Measurements from ENCODE around the gene GOLGA3. TPM values are rescaled to one million over a fixed set of nuclear protein-coding genes. Genes with fewer than 3 reads are reported as not detected.

GOLGA3 gene
- polyA plus RNA-seq, 1 experiment, result 22.6 TPM

DNA sequence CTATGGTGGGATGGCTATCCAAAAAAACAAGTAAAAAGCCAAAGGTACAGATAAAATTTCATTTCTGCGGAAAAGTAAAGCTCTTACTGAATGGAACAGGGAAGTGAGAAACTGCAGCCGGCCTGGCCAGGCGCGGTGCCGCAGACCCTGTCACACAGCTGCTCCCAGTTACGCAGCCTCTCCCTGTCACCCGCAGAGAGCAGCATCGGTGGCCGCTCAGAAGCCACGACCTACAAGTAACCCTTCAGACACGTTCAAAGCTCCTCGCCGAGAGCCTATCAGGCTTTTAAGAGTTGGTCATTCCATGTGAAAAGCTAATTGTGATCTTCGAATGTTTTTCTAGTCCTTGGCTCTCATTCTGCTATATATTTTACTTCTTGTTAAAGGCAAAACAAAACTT is 56.1 kb downstream of the GOLGA3 start:
- Histone ChIP-seq H3K4me3 (ENCODE audit: low read depth, low read length) (no peak overlapping the region), H3K9me3 (ENCODE audit: control insufficient read depth, insufficient read depth, low read length) (no peaks in the 10 kb centered on the region; the same call in 1 of the 2 replicates), H3K27me3 (ENCODE audit: control insufficient read depth, insufficient read depth, low read length) (no peaks in the 10 kb centered on the region), H3K27ac (ENCODE audit: low read depth, low read length) (no peak overlapping the region)
- POLR2A ChIA-PET, result interaction anchor here (0.6 kb wide), 1 partner anchor 129 kb away, joined by 7 read pairs; no protein-coding TSS in a partner anchor
- DNase-seq (ENCODE audit: low read depth, low spot score), result no peak
- CTCF ChIA-PET, result no interaction called here
- TF ChIP-seq, protein P1, sequence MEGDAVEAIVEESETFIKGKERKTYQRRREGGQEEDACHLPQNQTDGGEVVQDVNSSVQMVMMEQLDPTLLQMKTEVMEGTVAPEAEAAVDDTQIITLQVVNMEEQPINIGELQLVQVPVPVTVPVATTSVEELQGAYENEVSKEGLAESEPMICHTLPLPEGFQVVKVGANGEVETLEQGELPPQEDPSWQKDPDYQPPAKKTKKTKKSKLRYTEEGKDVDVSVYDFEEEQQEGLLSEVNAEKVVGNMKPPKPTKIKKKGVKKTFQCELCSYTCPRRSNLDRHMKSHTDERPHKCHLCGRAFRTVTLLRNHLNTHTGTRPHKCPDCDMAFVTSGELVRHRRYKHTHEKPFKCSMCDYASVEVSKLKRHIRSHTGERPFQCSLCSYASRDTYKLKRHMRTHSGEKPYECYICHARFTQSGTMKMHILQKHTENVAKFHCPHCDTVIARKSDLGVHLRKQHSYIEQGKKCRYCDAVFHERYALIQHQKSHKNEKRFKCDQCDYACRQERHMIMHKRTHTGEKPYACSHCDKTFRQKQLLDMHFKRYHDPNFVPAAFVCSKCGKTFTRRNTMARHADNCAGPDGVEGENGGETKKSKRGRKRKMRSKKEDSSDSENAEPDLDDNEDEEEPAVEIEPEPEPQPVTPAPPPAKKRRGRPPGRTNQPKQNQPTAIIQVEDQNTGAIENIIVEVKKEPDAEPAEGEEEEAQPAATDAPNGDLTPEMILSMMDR (IDR thresholded peaks at IDR 0.05; ENCODE audit: low read depth, low read length), result no peak

DNA sequence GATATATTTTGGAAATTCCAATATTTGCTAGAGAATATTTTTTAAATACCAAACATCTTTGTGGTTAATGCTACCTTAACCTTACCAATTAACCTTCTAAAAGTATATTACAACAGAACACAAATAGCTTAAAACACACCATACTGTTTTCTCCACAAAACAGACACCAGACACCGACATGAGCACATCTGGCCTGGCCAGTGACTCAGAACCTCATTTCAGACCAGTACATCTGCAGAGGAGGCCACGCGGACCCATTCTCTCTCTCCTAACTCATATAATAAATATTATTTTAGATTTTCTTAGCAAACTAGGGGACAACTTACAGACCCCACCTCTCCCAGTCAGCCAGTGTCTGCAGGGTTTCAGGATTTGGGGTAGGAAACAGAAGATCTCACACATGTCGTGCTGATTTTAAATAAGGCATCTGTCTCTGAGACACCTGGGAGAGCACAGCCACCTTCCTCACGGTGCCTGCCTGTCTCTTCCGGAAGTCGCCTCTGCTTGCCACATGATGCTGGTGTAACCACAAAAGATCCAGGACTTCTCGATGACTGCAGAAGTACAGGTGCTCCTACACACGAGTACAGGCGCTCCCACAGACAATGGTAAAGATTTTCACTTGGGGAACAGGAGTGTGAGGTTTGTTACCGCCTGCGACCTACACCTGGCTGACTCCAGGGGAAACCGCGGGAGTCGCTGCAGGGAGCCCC is 57.4 kb downstream of the GOLGA3 start:
- H3K4me3 ChIP-seq (ENCODE audit: low read depth, low read length), result no peak overlapping the region
- peak overlapping the region; percentile 47 for H3K27ac ChIP-seq (ENCODE audit: low read depth, low read length)
- CTCF ChIA-PET, result no interaction called here
- TF ChIP-seq, protein P1 (IDR thresholded peaks at IDR 0.05; ENCODE audit: low read depth, low read length), result no peak
- DNase-seq (ENCODE audit: low read depth, low spot score), result no peak
- H3K9me3 ChIP-seq (ENCODE audit: control insufficient read depth, insufficient read depth, low read length), result no peaks in the 10 kb centered on the region; the same call in 1 of the 2 replicates
- POLR2A ChIA-PET, result no interaction called here
- no peaks in the 10 kb centered on the region for H3K27me3 ChIP-seq (ENCODE audit: control insufficient read depth, insufficient read depth, low read length)

DNA sequence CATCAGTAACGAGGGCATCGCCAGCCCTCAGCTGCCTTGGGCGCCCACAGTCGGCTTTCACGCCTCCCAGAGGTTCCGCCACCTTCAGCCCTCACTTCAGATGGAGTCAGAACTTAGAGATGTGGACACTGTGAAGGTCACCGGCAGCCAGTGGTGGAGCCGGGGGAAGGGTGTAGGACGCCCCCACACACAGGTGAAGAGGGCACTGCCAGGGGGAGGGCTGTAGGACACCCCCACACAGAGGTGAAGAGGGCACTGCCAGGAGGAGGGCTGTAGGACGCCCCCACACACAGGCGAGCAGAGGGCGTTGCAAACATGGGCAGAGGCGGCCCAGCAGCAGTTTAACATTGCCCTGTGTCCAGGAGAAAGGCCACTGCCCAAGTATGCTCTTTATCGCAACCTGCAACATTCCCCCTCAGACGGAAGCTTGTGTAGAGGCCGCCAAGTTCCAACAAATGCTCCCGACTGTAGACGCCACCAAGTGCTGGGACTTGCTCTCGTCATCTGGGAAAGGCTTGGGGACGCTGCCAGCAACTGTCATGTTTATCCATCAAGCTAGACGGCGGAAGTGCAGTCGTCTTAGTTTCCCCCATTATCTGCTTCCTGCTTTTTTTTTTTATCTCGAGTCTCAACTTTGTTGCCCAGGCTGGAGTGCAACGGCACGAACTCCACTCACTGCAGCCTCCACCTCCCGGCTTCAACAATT is 62.1 kb downstream of the GOLGA3 start:
- ChIA-PET POLR2A (no interaction called here), CTCF (no interaction called here)
- no peak for DNase-seq (ENCODE audit: low read depth, low spot score)
- TF ChIP-seq, protein P1 (IDR thresholded peaks at IDR 0.05; ENCODE audit: low read depth, low read length), result no peak
- Histone ChIP-seq H3K27ac (ENCODE audit: low read depth, low read length) (no peak overlapping the region), H3K27me3 (ENCODE audit: control insufficient read depth, insufficient read depth, low read length) (no peaks in the 10 kb centered on the region), H3K4me3 (ENCODE audit: low read depth, low read length) (no peak overlapping the region), H3K9me3 (ENCODE audit: control insufficient read depth, insufficient read depth, low read length) (peaks cover 3% of the 10 kb centered on the region; the same call in 1 of the 2 replicates)

DNA sequence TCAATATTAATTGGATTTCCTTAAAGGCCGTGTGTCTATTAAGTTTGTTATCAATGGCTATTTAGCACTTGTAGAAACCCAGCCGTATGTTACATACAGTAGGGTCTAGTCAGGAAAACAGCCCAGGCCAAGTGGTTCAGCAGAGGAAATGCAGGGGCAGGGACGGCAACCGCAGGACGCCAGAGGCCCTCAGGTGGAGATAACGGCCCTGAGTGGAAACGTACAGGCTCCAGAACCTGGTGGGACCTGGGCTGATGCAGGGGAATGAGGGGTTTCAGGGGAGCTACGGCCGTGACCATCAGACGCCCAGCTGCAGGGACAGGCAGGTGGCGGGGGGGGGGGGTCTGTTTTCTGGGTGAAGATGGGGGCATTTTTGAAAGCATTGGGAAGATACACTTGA is 63.3 kb downstream of the GOLGA3 start:
- Histone ChIP-seq H3K4me3 (ENCODE audit: low read depth, low read length) (no peak overlapping the region), H3K27me3 (ENCODE audit: control insufficient read depth, insufficient read depth, low read length) (no peaks in the 10 kb centered on the region), H3K27ac (ENCODE audit: low read depth, low read length) (no peak overlapping the region), H3K9me3 (ENCODE audit: control insufficient read depth, insufficient read depth, low read length) (peaks cover 3% of the 10 kb centered on the region; the same call in 1 of the 2 replicates)
- TF ChIP-seq, protein P1 (IDR thresholded peaks at IDR 0.05; ENCODE audit: low read depth, low read length), result no peak
- POLR2A ChIA-PET, result no interaction called here
- CTCF ChIA-PET, result interaction anchor here (1.0 kb wide), 1 partner anchor 9 kb away, joined by 3 read pairs; no protein-coding TSS in a partner anchor
- DNase-seq (ENCODE audit: low read depth, low spot score), result no peak

DNA sequence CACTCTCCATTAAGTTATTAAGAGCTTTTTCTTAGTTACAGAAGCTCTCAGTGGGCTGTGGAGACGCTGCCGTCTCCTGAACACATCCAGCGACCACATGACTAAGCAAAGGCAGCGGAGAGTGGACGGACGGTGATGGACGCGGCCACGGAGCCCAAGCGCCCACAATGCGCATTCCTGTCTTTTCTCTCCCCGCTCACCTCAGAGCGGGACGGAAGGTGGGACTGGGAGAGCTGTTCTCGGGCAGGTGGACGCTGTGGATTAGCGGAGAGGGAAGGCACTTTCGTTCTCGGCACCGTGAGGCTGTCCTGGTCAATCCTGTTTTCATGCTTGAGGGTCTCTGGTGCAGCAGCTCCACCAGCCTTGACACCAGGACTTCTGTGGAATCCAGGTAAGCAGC is 64.4 kb downstream of the GOLGA3 start:
- Histone ChIP-seq H3K27me3 (ENCODE audit: control insufficient read depth, insufficient read depth, low read length) (no peaks in the 10 kb centered on the region), H3K4me3 (ENCODE audit: low read depth, low read length) (no peak overlapping the region), H3K27ac (ENCODE audit: low read depth, low read length) (no peak overlapping the region), H3K9me3 (ENCODE audit: control insufficient read depth, insufficient read depth, low read length) (peaks cover 3% of the 10 kb centered on the region; the same call in 1 of the 2 replicates)
- no peak for DNase-seq (ENCODE audit: low read depth, low spot score)
- CTCF ChIA-PET, result no interaction called here
- TF ChIP-seq, protein P1 (IDR thresholded peaks at IDR 0.05; ENCODE audit: low read depth, low read length), result no peak
- POLR2A ChIA-PET, result no interaction called here
